Keratinocyte (primary cell): ENCODE measurements around the gene RNF121. TPM values are rescaled to one million over a fixed set of nuclear protein-coding genes. Genes with fewer than 3 reads are reported as not detected.

Source experiments
- DNase-seq: peaks from one replicate; pipeline ENCODE4 v3.0.0-alpha.2; 2011; ENCODE audit warnings: low read depth, missing footprints, low spot score
- FAIRE-seq: peaks from 2 replicates; lab custom pipeline; 2011; peaks lifted over from hg19 to GRCh38; lab: Jason Lieb, UNC
- H2AFZ ChIP-seq: 2 replicates; pipeline ENCODE4 v1.6.0; 2012; ENCODE audit warnings: low read length, control low read depth, inconsistent platforms; ENCODE audit not compliant: control insufficient read depth
- H3K27ac ChIP-seq: 2 replicates; pipeline ENCODE4 v1.5.1; 2011; ENCODE audit warnings: low read length; ENCODE audit not compliant: control insufficient read depth, insufficient read depth
- H3K27me3 ChIP-seq: 3 replicates; pipeline ENCODE4 v1.6.0; 2011; ENCODE audit warnings: low read length; ENCODE audit not compliant: control insufficient read depth, insufficient read depth; ENCODE audit errors: extremely low read depth
- H3K36me3 ChIP-seq, 2 experiments: 2 replicates in 1 of 2; 3 replicates in 1 of 2; pipeline ENCODE4 v1.5.1; 2011; ENCODE audit warnings: low read length in 2 of 2, mild to moderate bottlenecking in 1 of 2; ENCODE audit not compliant: control insufficient read depth in 2 of 2, insufficient read depth in 2 of 2; ENCODE audit errors: extremely low read depth in 1 of 2
- H3K4me1 ChIP-seq: 3 replicates; pipeline ENCODE4 v1.5.1; 2011; ENCODE audit warnings: low read length; ENCODE audit not compliant: control insufficient read depth, insufficient read depth; ENCODE audit errors: extremely low read depth
- H3K4me2 ChIP-seq: 3 replicates; pipeline ENCODE4 v1.6.0; 2011; ENCODE audit warnings: low read depth, low read length; ENCODE audit not compliant: control insufficient read depth, insufficient read depth; ENCODE audit errors: extremely low read depth
- H3K4me3 ChIP-seq, 3 experiments: fragments of 200-600 bp in 1 of 3; sonication (generic) in 1 of 3; 2 replicates in 2 of 3; 3 replicates in 1 of 3; pipeline ENCODE4 v1.5.1; 2011 to 2016; ENCODE audit warnings: low read length in 3 of 3, mild to moderate bottlenecking in 3 of 3, control low read depth in 2 of 3, inconsistent platforms in 1 of 3, low read depth in 1 of 3, mixed read lengths in 1 of 3, mixed run types in 1 of 3, moderate library complexity in 1 of 3; ENCODE audit not compliant: control insufficient read depth in 2 of 3, insufficient read depth in 2 of 3; ENCODE audit errors: extremely low read depth in 1 of 3
- H3K79me2 ChIP-seq: 2 replicates; pipeline ENCODE4 v1.6.0; 2012; ENCODE audit warnings: low read length; ENCODE audit not compliant: control insufficient read depth, insufficient read depth
- H3K9ac ChIP-seq: 3 replicates; pipeline ENCODE4 v1.6.0; 2011; ENCODE audit warnings: low read length; ENCODE audit not compliant: control insufficient read depth, insufficient read depth; ENCODE audit errors: extremely low read depth
- H3K9me1 ChIP-seq: 3 replicates; pipeline ENCODE4 v1.6.0; 2011; ENCODE audit warnings: low read length; ENCODE audit not compliant: control insufficient read depth, insufficient read depth; ENCODE audit errors: extremely low read depth
- H3K9me3 ChIP-seq: 2 replicates; pipeline ENCODE4 v1.5.1; 2012; ENCODE audit warnings: low read depth, low read length; ENCODE audit not compliant: control insufficient read depth
- H4K20me1 ChIP-seq: 3 replicates; pipeline ENCODE4 v1.6.0; 2011; ENCODE audit warnings: low read length; ENCODE audit not compliant: control insufficient read depth, insufficient read depth; ENCODE audit errors: extremely low read depth
- CTCF ChIP-seq, 3 experiments: IDR thresholded peaks in 1 of 3; conservative IDR thresholded peaks in 1 of 3; optimal IDR thresholded peaks in 1 of 3; 2 replicates in 2 of 3; 3 replicates in 1 of 3; pipeline versions ENCODE3 to v1.5.1; 2011; ENCODE audit warnings: low read length in 3 of 3, mild to moderate bottlenecking in 3 of 3, moderate library complexity in 2 of 3, control low read depth in 1 of 3, inconsistent platforms in 1 of 3; ENCODE audit not compliant: insufficient read depth in 2 of 3; ENCODE audit errors: extremely low read depth in 1 of 3
- EZH2 ChIP-seq: IDR thresholded peaks from one replicate; pipeline ENCODE4 v1.6.1; 2012; ENCODE audit warnings: inconsistent platforms, mild to moderate bottlenecking, low read length, moderate library complexity
- dilution Hi-C: fragments of 300-500 bp; cut with MboI; formaldehyde crosslinking; loops from one replicate; pipeline ENCODE4 v1.7.0; 2020; ENCODE audit warnings: low sequenced_read_pairs; ENCODE audit not compliant: extremely low pct_ligation_motif_present
- polyA plus RNA-seq, 5 experiments: library from polyadenylated mRNA; depleted of rRNA in 3 of 5; stranded (reverse) in 3 of 5; stranded (forward) in 1 of 5; unstranded in 1 of 5; fragments of >200 nt; gene quantifications; 1 replicate in 1 of 5; 2 replicates in 3 of 5; 3 replicates in 1 of 5; pipeline versions ENCODE4 v1.2.1 to v1.2.3, GENCODE V29; 2011 to 2012; ENCODE audit warnings: missing spikeins in 2 of 5, low read depth in 1 of 5, low replicate concordance in 1 of 5

Gene RNF121
- polyA plus RNA-seq, 1 donor (not counting 4 experiments of a cell fraction or from before 2014, with no cell fraction given), result 46.4 TPM

- no peaks in the 10 kb centered on the region for H4K20me1 ChIP-seq
These were observed 57.3 kb downstream of the RNF121 start for GRCh38 chr11:71986131-71986530.

GRCh38 chr11:71987521-71987920 lies 58.7 kb downstream of the RNF121 start:
- Histone ChIP-seq H3K9me3 (no peaks in the 10 kb centered on the region), H3K27ac (no peak overlapping the region), H3K4me3 (no peak overlapping the region), H3K4me1 (peaks cover 5% of the 10 kb centered on the region), H3K9me1 (no peaks in the 10 kb centered on the region), H3K27me3 (no peaks in the 10 kb centered on the region), H3K79me2 (no peaks in the 10 kb centered on the region), H3K36me3 (peaks cover 6% of the 10 kb centered on the region in 2 experiments), H3K9ac (no peak overlapping the region), H2AFZ (no peak overlapping the region), H3K4me2 (no peak overlapping the region), H4K20me1 (no peaks in the 10 kb centered on the region)
- TF ChIP-seq EZH2, result no peak
- TF ChIP-seq CTCF (optimal IDR thresholded peaks at IDR 0.05 in 1 of 3, IDR thresholded peaks at IDR 0.05 in 1 of 3, conservative IDR thresholded peaks at IDR 0.05 in 1 of 3; ENCODE audit: extremely low read depth in 1 of 3, insufficient read depth in 2 of 3, low read length in 3 of 3), result no peak
- dilution Hi-C loops, result no loop called here
- DNase-seq (no peak), FAIRE-seq (no peak)

More at GRCh38 chr11:71986131-71986530, 57.3 kb downstream of the RNF121 start:
- Histone ChIP-seq H3K9ac (no peak overlapping the region), H3K27ac (no peak overlapping the region), H3K9me3 (no peaks in the 10 kb centered on the region), H2AFZ (no peak overlapping the region), H3K4me1 (peaks cover 5% of the 10 kb centered on the region), H3K36me3 (peaks cover 6% of the 10 kb centered on the region in 2 experiments), H3K4me3 (no peak overlapping the region), H3K27me3 (no peaks in the 10 kb centered on the region), H3K4me2 (no peak overlapping the region), H3K79me2 (no peaks in the 10 kb centered on the region), H3K9me1 (no peaks in the 10 kb centered on the region)
- TF ChIP-seq EZH2 (no peak), CTCF (optimal IDR thresholded peaks at IDR 0.05 in 1 of 3, IDR thresholded peaks at IDR 0.05 in 1 of 3, conservative IDR thresholded peaks at IDR 0.05 in 1 of 3; ENCODE audit: extremely low read depth in 1 of 3, insufficient read depth in 2 of 3, low read length in 3 of 3) (no peak)
- FAIRE-seq (no peak), DNase-seq (no peak)
- dilution Hi-C loops, result no loop called here
